Medulla oblongata (tissue), 1 donor: ENCODE data around the gene FAM200C.
A peak's percentile ranks its signal among the peaks of the same experiment; 100 is the strongest.

Experiments used
- DNase-seq: peaks from one replicate; pipeline ENCODE4 v3.0.0-alpha.2; 2015; ENCODE audit errors: extremely low spot score

The FAM200C gene

DNA sequence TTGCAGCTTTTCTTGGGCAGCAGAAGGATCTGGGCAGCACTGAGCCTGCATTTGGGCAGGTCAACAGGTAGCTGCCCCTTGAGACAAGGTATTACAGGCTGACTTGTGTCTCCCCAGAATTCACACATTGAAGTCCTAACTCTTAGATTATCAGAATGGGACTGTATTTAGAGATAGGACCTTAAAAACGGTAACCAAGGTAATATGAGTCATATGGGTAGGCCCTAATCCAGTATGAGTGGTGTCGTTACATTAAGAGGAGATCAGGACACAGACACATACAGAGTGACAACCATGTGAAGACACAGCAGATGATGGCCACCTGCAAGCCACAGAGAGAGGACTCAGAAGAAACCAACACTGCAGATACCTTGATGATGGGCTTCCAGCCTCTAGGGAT is 32.6 kb downstream of the FAM200C start:
- DNase-seq: no peak

GRCh38 chr5:160366230-160366629 is 33.6 kb downstream of the FAM200C start:
- DNase-seq: no peak

DNA sequence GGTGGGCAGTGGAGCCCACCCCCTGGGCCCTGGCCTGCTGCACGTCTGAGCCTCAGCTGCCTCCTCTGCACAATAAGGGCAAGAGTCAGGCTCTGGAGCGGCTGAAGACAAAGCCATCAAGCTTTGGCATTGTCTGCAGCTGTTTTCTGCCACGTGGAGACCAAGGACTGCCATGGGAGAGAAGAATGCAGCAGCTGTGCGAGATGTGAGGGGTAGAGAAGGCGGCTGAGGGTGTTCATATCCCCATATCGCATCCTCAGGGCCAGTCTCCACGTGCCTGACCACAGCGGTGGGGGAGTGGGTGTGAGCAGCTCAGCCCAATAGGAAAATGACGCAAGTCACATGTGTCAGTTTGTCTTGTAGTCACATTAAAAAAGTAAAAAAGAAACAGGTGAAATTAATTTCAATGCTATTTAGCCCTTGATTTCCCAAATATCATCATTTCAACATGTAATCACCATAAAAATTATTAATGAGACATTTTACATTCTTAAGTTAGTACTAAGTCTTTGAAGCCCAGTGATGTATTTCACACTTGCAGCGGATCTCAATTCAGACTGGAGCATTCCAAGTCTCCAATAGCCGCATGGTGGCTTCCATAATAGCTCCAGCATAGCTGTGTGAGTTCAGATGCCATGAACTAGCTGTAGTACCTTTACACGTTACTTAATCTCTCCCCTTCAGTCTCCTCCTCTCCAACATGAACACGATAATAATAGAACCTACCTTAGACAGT is 36.0 kb downstream of the FAM200C start:
- no peak for DNase-seq

DNA sequence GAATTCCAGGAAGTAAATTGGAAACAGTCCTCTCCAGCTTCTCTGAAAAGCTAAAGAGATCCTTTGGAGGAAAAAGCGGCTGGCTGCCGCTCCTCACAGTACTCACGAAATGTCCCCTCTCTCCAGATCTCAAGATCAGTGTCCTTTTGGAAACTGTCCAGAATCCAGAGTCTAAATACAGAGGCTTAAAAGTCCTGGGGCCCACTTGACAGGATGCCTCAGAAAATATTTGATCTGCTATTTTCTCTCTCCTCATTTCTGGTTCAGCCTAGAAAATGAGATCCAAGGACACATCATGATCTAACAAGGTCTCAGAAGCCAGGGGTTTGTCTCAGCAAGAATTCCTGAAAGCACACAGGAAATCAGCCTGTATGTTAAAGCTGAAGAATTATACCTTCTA is 36.6 kb downstream of the FAM200C start:
- DNase-seq: no peak

GRCh38 chr5:160361624-160362228 is 38.1 kb downstream of the FAM200C start:
- DNase-seq: no peak

GRCh38 chr5:160360310-160360709 is 39.5 kb downstream of the FAM200C start:
- DNase-seq: no peak

- no peak for DNase-seq
These were observed 40.0 kb downstream of the FAM200C start for GRCh38 chr5:160359816-160360215.

- DNase-seq: no peak
These were observed 40.6 kb downstream of the FAM200C start for GRCh38 chr5:160359242-160359641.

DNA sequence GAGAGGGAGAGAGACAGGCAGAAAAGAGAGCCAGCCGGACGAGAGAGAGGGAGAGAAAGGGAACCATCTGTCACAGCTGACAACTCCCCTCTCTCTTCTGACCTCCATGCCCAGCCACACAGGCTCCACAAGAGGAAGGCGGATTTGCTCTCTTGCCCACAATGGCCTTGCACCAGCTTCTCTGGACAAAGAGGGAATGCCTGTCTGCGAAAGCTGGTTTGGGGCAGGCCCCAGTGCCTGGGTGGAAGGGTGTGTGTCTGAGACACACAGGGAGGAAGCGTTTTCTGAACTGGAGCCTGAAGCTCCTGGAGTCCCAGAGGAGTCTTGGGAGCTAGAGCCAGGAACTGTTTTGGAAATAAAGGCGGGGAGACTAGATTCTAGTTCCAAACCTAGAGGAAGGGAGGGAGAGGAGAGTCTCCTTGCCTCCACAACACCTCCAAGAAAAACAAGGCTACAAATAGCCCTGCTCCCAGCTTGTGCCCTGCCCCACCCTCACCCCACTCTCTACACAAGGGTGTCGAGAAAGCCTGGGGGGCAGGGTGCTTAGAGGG is 41.9 kb downstream of the FAM200C start:
- DNase-seq: peak; percentile 59

GRCh38 chr5:160357394-160357793 is 42.5 kb downstream of the FAM200C start:
- DNase-seq: no peak

GRCh38 chr5:160356550-160357347 is 43.1 kb downstream of the FAM200C start:
- DNase-seq: no peak

GRCh38 chr5:160354666-160355065 is 45.2 kb downstream of the FAM200C start:
- DNase-seq: no peak

- DNase-seq: peak; percentile 85
These were observed 46.5 kb downstream of the FAM200C start for GRCh38 chr5:160353379-160353778.

DNA sequence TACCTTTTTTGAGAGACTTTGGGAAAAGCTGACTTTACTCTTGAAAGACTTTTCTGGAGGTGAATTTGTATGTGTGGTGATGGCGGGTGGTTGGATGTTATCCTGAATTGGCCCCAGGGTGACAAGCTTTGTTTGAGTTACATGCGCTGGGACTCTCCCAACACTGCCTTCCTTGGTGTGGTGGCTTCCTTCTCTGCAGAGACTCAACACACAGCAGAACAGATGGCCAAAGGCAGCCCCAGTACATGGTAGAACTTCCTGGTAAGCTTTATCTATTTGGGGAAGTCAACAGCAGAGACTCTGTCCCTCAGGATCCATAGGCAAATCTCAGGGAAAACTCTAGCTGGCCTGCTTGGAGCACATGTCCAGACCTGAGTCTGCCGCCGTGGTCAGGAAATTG is 47.5 kb downstream of the FAM200C start:
- no peak for DNase-seq

DNA sequence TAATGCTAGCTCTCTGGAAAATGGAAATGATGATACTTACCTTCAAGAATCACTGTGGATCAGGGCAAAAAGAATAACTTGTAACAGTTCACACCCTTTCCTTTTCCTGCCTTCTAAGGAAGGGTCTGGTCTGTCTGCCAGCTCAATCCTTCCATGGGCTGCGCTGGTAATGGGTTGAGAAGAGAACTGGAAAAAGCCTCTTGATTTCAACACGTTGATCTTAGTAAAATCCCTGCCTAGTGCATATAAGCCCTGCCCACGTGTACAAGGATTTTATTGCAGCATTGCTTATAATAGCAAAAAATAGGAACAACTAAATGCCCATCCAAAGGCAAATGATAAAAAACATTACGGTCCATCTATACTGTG is 49.9 kb downstream of the FAM200C start:
- DNase-seq: no peak

DNA sequence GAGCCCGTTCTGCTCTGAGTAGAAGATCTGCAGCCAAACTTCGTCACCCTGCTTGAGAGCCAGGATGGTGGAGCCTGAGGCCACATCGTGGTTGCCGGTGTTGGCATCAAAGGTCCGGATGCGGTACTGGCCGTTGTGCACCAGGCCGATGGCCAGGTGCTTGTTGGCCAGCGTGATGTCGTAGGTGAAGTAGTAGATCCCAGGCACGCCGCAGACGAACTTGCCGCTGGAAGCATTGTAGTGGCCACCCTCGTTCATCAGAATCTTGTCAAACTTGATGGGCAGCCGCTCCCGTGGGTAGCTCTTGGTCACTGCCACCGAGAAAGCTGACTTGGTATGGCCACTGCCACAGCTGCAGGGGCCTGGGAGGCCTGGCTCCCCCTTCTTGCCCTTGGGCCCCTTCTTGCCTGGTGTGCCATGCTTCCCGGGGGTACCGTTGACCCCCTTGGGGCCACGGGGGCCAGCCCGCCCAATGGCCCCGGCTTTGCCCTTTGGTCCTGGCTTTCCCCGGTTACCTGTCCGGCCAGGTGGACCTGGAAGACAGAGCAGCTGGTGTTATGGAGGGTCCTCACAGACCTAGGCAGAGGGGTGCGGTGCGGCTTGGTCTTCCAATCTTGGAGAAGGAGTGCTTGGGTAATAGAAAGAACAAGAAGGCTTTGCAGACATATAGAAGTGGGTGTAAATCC is 50.5 kb downstream of the FAM200C start:
- DNase-seq: no peak

DNA sequence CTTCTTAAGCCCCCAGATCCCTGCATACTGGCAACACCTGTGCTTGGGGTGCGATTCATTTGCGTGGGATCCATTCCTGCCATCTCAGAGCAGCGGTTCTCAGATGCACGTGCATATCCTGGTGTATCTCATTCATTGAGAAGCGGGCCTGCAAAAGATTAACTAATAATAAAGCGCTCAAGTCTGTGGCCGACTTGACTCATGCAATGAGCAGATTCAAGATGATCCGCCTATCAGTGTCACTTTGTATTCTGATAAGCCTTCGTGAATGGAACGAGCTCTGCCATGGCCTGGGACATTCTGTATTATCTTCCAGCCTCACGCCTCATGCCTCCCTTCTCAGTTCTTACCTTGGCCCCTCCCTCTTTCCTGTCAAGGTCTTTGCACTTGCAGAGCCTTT is 51.8 kb downstream of the FAM200C start:
- DNase-seq: no peak

- DNase-seq: no peak
These were observed 52.4 kb downstream of the FAM200C start for GRCh38 chr5:160347448-160347847.
